DND-41 (cell line): ENCODE data around the gene CLSTN3.

Experiments
- ATAC-seq: fragments of 200-7000 bp; cut with Tn5 transposase; 3 replicates; pipeline ENCODE4 v1.9.1; 2021; ENCODE audit warnings: low read depth; ENCODE audit not compliant: insufficient read depth
- DNase-seq: peaks from one replicate; pipeline ENCODE4 v3.0.0-alpha.2; 2020
- H2AFZ ChIP-seq: 2 replicates; pipeline ENCODE4 v1.6.0; 2012; ENCODE audit warnings: low read depth, low read length
- H3K27ac ChIP-seq: 2 replicates; pipeline ENCODE4 v1.5.1; 2012; ENCODE audit warnings: low read length, inconsistent platforms
- H3K27me3 ChIP-seq: fragments of 200-600 bp; sonication (generic); 2 replicates; pipeline ENCODE4 v1.6.0; 2012; ENCODE audit warnings: low read length, mild to moderate bottlenecking, inconsistent platforms; ENCODE audit not compliant: insufficient read depth, poor library complexity
- H3K36me3 ChIP-seq: 2 replicates; pipeline ENCODE4 v1.5.1; 2012; ENCODE audit warnings: low read length, inconsistent platforms; ENCODE audit not compliant: insufficient read depth
- H3K4me1 ChIP-seq: 2 replicates; pipeline ENCODE4 v1.5.1; 2012; ENCODE audit warnings: mild to moderate bottlenecking, low read length; ENCODE audit not compliant: insufficient read depth
- H3K4me2 ChIP-seq: 2 replicates; pipeline ENCODE4 v1.6.0; 2012; ENCODE audit warnings: mild to moderate bottlenecking, moderate library complexity, low read length, inconsistent platforms; ENCODE audit not compliant: insufficient read depth
- H3K4me3 ChIP-seq, 2 experiments: fragments of 200-600 bp in 1 of 2; shearing (Covaris generic) in 1 of 2; 2 replicates each; pipeline ENCODE4 v1.5.1; 2012 to 2016; ENCODE audit warnings: inconsistent platforms in 2 of 2, low read length in 2 of 2, mild to moderate bottlenecking in 2 of 2, low read depth in 1 of 2, moderate library complexity in 1 of 2
- H3K79me2 ChIP-seq: 2 replicates; pipeline ENCODE4 v1.6.0; 2012; ENCODE audit warnings: low read length, inconsistent platforms; ENCODE audit not compliant: insufficient read depth
- H3K9ac ChIP-seq: 2 replicates; pipeline ENCODE4 v1.6.0; 2012; ENCODE audit warnings: low read depth, mild to moderate bottlenecking, inconsistent platforms, low read length, moderate library complexity
- H3K9me3 ChIP-seq: 2 replicates; pipeline ENCODE4 v1.5.1; 2012; ENCODE audit warnings: low read length, moderate library complexity, mild to moderate bottlenecking, inconsistent platforms; ENCODE audit not compliant: insufficient read depth, severe bottlenecking
- H4K20me1 ChIP-seq: 2 replicates; pipeline ENCODE4 v1.6.0; 2012; ENCODE audit warnings: low read length; ENCODE audit not compliant: insufficient read depth
- EZH2 ChIP-seq: IDR thresholded peaks from 3 replicates; pipeline ENCODE4 v1.6.1; 2012; ENCODE audit warnings: borderline replicate concordance, low read depth, mild to moderate bottlenecking, moderate library complexity, low read length, inconsistent platforms; ENCODE audit not compliant: severe bottlenecking
- TF ChIP-seq, protein P1 (sequence below): IDR thresholded peaks from 2 replicates; pipeline ENCODE4 v1.5.1; 2012; ENCODE audit warnings: borderline replicate concordance, low read length, moderate library complexity, mild to moderate bottlenecking; ENCODE audit not compliant: poor library complexity, severe bottlenecking; ENCODE audit errors: extremely low read depth

Gene CLSTN3

DNA sequence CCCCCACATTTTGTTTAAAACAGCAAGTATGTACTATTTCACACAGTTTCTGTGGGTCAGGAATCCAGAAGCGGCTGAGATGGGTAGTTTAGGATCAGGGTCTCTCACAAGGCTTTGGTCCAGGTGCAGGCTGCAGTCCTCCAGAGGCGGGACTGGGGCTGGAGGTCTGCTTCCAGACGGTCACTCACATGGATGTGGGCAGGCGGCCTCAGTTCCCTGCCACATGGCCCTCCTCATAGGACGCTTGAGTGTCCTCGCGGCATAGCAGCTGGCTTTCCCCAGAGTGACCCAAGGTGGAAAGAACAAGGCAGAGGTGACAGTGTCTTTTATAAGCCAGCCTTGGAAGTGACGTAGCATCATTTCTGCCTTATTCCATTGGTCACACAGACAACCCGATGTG is 13.3 kb upstream of the CLSTN3 start:
- Histone ChIP-seq H3K4me3 (no peak overlapping the region), H3K79me2 (no peaks in the 10 kb centered on the region), H3K9ac (no peak overlapping the region), H3K9me3 (no peaks in the 10 kb centered on the region), H3K27ac (no peak overlapping the region), H3K4me1 (peaks cover 6% of the 10 kb centered on the region; the same call in 1 of the 2 replicates), H3K4me2 (no peak overlapping the region), H2AFZ (no peak overlapping the region), H4K20me1 (peaks cover 3% of the 10 kb centered on the region; the same call in 1 of the 2 replicates), H3K36me3 (no peaks in the 10 kb centered on the region), H3K27me3 (no peaks in the 10 kb centered on the region)
- no peak for DNase-seq
- ATAC-seq, result no peak
- no peak for TF ChIP-seq EZH2
- TF ChIP-seq, protein P1, sequence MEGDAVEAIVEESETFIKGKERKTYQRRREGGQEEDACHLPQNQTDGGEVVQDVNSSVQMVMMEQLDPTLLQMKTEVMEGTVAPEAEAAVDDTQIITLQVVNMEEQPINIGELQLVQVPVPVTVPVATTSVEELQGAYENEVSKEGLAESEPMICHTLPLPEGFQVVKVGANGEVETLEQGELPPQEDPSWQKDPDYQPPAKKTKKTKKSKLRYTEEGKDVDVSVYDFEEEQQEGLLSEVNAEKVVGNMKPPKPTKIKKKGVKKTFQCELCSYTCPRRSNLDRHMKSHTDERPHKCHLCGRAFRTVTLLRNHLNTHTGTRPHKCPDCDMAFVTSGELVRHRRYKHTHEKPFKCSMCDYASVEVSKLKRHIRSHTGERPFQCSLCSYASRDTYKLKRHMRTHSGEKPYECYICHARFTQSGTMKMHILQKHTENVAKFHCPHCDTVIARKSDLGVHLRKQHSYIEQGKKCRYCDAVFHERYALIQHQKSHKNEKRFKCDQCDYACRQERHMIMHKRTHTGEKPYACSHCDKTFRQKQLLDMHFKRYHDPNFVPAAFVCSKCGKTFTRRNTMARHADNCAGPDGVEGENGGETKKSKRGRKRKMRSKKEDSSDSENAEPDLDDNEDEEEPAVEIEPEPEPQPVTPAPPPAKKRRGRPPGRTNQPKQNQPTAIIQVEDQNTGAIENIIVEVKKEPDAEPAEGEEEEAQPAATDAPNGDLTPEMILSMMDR, result no peak

DNA sequence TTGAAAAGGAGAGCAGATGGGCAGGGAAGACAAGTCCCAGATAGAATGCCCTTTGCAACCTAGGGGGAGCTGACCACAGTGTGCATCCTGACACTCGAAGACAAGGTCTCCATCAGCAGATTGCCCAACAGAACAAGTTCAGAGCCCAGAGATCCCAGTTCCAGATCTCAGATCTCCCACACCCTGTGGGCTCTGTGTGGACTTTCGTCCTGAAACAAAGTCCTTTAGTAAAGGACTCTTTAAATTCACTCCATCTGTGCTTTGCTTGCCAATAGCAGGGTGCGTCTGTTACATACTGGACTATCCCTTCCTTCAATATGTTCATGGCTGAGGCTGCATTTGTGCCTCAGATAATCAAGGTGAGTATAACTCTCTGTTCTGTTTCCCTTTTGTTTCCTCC is 12.5 kb upstream of the CLSTN3 start:
- no peak overlapping the region for H3K4me3 ChIP-seq
- no peaks in the 10 kb centered on the region for H3K79me2 ChIP-seq
- no peak overlapping the region for H3K9ac ChIP-seq
- H3K27me3 ChIP-seq, result no peaks in the 10 kb centered on the region
- H3K27ac ChIP-seq, result no peak overlapping the region
- H3K4me2 ChIP-seq, result no peak overlapping the region
- ATAC-seq (no peak), DNase-seq (no peak)
- no peak overlapping the region for H2AFZ ChIP-seq
- H3K4me1 ChIP-seq, result peaks cover 6% of the 10 kb centered on the region; the same call in 1 of the 2 replicates
- no peak for TF ChIP-seq EZH2
- TF ChIP-seq, protein P1, result no peak
- no peaks in the 10 kb centered on the region for H3K9me3 ChIP-seq
- H3K36me3 ChIP-seq, result no peaks in the 10 kb centered on the region
- peaks cover 3% of the 10 kb centered on the region; the same call in 1 of the 2 replicates for H4K20me1 ChIP-seq

DNA sequence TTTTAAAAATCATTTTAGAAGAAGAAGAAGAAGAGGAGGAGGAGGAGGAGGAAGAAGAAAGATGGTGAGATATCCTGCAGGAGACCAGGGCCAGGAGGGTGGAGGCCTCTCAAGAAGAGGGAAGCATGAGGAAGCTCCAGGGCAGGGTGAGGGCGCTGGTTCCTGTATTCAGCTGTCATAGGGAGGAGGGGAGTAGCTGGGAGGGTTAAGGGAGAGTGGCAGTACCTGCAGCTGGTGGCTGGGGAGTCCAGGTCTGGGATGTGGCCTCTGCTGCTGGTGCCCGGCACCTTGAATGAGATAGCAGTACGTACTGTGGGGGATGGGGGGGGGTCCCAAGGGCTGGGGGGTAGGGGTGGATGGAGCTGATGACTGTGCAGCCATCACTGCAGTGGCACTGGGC is 11.3 kb upstream of the CLSTN3 start:
- ATAC-seq, result no peak
- H3K27ac ChIP-seq, result no peak overlapping the region
- H2AFZ ChIP-seq, result no peak overlapping the region

DNA sequence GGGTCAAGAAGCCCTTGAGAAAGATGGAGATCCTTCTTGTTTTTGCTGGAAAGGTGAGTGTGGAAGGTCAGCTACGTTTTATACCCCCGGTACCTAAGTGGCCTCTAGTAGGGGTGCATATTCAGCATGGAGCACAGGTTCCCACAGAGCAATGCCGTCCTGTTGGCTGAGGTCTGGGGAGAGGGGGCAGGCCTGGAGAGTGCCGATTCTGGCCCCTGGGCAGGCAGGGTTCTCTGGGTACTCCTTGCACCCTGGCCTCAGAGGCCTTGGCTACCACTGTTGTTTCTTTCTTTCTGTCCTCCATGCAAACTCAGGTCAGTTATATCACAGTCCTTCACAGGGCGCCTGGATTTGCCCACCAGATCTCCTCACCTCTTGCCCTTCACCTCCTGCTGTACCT is 10.0 kb upstream of the CLSTN3 start:
- Histone ChIP-seq H3K36me3 (no peaks in the 10 kb centered on the region), H4K20me1 (peaks cover 3% of the 10 kb centered on the region; the same call in 1 of the 2 replicates), H3K4me1 (no peaks in the 10 kb centered on the region), H3K27ac (no peak overlapping the region), H3K27me3 (no peaks in the 10 kb centered on the region), H3K9ac (no peak overlapping the region), H3K79me2 (no peaks in the 10 kb centered on the region), H3K4me3 (no peak overlapping the region), H2AFZ (no peak overlapping the region), H3K4me2 (no peak overlapping the region), H3K9me3 (no peaks in the 10 kb centered on the region)
- DNase-seq (no peak), ATAC-seq (no peak)
- no peak for TF ChIP-seq EZH2
- TF ChIP-seq, protein P1, result no peak

More for the DNA sequence above, 11.3 kb upstream of the CLSTN3 start:
- Histone ChIP-seq H3K36me3 (no peaks in the 10 kb centered on the region), H3K9me3 (no peaks in the 10 kb centered on the region), H3K9ac (no peak overlapping the region), H3K4me2 (no peak overlapping the region), H3K4me3 (no peak overlapping the region), H3K27me3 (no peaks in the 10 kb centered on the region), H3K79me2 (no peaks in the 10 kb centered on the region), H4K20me1 (peaks cover 3% of the 10 kb centered on the region; the same call in 1 of the 2 replicates), H3K4me1 (no peaks in the 10 kb centered on the region)
- DNase-seq, result no peak
- TF ChIP-seq, protein P1, result no peak
- TF ChIP-seq EZH2, result no peak
